ENCODE results near the gene KLRK1.
"Not testable (repeated sequence)": the region's sequence is repeated elsewhere in the genome, so short reads cannot be mapped to it uniquely, and the experiment has no call there.

The KLRK1 gene

DNA sequence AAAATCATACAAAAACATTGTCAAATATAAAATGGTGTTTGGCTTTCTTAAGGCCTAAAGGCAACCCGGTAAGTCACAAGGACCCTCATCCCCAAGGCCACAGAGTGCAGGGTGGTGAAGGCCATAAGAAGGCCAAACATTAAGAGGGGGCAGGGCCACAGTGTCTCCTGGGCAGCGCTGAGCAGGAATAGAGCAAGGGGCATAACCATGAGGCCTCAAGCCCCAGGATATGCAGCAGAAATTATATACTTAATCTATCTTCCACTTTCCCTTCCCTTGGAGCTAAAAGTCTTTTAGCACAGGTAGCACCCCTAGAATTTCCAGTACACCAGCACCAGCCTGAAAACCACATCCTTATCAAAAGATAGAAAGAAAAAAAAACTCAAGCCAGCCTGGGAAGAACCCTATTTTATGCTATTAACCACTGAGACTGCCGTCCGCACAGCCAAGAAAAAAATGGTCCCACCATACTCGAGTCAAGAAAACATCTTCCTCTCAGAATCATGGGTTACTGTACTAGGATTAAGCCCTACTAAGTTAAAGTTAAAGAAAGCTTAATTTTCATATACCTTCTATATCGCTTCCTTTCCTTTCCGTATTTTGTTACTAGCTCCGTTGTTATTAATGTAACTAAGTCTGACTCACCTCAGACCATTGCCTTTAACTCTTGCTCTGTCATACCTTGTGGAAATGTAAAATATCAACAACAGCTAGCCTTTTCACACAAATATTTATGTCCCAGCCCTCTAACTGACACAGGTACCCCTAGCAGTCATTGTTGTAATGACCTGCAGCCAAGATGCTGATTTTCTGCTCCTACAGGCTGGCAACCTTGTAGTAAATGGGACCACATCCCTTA, 20.1 kb downstream of the KLRK1 start:
- H3K4me1 ChIP-seq (ENCODE audit: control insufficient read depth, insufficient read depth, low read length, poor library complexity, severe bottlenecking): peaks cover 5% of the 10 kb centered on the region
- H3K9me3 ChIP-seq (ENCODE audit: control insufficient read depth, low read length): peaks cover 13% of the 10 kb centered on the region
- WGBS, 2 experiments (ENCODE audit: insufficient coverage in 2 of 2): 88 to 100% methylated on average over 1 to 6 of the region's 8 CpGs
- no peaks in the 10 kb centered on the region for H3K36me3 ChIP-seq (ENCODE audit: control insufficient read depth, insufficient read depth, low read length)
- no peak overlapping the region for H3K4me3 ChIP-seq (ENCODE audit: extremely low read depth, insufficient read depth, low read length, poor library complexity, severe bottlenecking)
- no peak overlapping the region for H3K27ac ChIP-seq (ENCODE audit: low read depth, low read length, severe bottlenecking)

DNA sequence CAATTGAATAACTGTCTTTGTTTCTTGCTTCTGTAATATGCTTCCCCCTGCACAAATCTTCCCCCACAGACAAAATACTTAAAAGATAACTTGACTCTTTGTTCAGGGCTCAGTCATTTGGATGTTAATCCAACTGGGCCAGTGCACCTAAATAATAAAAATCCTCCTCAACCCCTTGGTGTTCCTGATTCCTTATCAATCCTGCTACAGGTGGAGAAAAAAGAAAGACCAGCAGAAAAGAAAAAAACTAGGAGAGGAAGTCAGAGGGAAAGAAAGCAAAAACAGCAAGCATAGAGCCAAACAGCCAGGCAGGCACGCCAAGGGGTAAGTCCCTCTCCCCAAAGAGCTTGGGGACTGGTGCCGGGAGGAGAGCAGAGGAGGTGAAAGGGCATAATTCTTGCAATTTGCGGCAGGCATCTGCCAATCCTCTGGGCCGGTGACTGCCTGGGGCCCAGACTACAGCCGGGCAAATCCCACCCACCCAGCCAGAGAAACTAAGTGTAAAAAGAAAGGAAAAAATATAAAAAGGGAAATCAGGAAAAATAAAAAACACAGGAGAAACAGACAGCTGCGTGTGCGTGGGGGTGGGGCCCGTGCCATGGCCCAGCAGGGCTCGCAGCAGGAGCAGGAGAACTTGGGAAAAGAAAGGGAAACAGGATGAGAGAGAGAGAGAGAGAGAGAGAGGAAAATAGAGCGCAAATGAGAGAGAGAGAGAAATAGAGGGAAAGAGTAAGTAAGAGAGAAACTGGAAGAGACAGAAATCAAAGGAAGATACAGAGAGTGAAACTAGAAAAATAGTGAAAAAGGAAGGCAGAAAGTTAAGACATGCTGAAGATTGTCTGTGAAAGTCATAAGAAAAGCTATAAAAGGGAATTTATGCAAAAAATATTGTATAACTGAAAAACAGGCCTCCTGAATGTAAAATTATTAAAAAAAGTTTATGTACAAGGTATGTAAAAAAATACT, 21.4 kb downstream of the KLRK1 start:
- H3K9me3 ChIP-seq (ENCODE audit: control insufficient read depth, low read length): peaks cover 13% of the 10 kb centered on the region
- H3K4me1 ChIP-seq (ENCODE audit: control insufficient read depth, insufficient read depth, low read length, poor library complexity, severe bottlenecking): peaks cover 15% of the 10 kb centered on the region
- no peak overlapping the region for H3K4me3 ChIP-seq (ENCODE audit: extremely low read depth, insufficient read depth, low read length, poor library complexity, severe bottlenecking)
- no peak overlapping the region for H3K27ac ChIP-seq (ENCODE audit: low read depth, low read length, severe bottlenecking)
- no peaks in the 10 kb centered on the region for H3K36me3 ChIP-seq (ENCODE audit: control insufficient read depth, insufficient read depth, low read length)
- 88 to 91% methylated on average over 6 to 7 of the region's 10 CpGs for WGBS, 2 experiments (ENCODE audit: insufficient coverage in 2 of 2)

GRCh38 chr12:10367714-10368113, 22.1 kb downstream of the KLRK1 start:
- not testable (repeated sequence) for H3K36me3 ChIP-seq (ENCODE audit: control insufficient read depth, insufficient read depth, low read length); H3K27ac ChIP-seq (ENCODE audit: low read depth, low read length, severe bottlenecking); H3K4me3 ChIP-seq (ENCODE audit: extremely low read depth, insufficient read depth, low read length, poor library complexity, severe bottlenecking)
- WGBS, 2 experiments (ENCODE audit: insufficient coverage in 2 of 2): 80 to 86% methylated on average over 1 to 3 of the region's 4 CpGs
- Histone ChIP-seq H3K9me3 (ENCODE audit: control insufficient read depth, low read length) (peaks cover 13% of the 10 kb centered on the region), H3K4me1 (ENCODE audit: control insufficient read depth, insufficient read depth, low read length, poor library complexity, severe bottlenecking) (peaks cover 21% of the 10 kb centered on the region)

DNA sequence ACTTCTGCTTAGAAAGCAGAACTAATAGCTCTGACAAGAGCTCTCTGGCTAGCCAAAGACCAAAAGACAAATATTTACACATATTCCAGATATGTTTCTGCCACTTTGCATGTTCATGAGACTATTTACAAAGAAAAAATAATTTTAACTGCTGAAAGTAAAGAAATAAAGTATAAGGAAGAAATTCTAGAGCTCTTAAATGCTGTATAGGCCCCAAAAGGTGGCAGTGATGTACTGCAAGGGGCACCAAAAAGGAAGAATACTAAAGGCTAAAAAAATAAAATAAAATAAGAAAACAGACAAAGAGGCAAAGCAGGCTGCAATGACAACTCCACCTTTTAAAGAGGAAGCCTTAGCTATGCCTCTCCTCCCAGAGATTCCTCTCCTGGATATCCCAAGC, 23.0 kb downstream of the KLRK1 start:
- H3K4me1 ChIP-seq (ENCODE audit: control insufficient read depth, insufficient read depth, low read length, poor library complexity, severe bottlenecking): peaks cover 25% of the 10 kb centered on the region
- no peaks in the 10 kb centered on the region for H3K36me3 ChIP-seq (ENCODE audit: control insufficient read depth, insufficient read depth, low read length)
- no peak overlapping the region for H3K27ac ChIP-seq (ENCODE audit: low read depth, low read length, severe bottlenecking)

DNA sequence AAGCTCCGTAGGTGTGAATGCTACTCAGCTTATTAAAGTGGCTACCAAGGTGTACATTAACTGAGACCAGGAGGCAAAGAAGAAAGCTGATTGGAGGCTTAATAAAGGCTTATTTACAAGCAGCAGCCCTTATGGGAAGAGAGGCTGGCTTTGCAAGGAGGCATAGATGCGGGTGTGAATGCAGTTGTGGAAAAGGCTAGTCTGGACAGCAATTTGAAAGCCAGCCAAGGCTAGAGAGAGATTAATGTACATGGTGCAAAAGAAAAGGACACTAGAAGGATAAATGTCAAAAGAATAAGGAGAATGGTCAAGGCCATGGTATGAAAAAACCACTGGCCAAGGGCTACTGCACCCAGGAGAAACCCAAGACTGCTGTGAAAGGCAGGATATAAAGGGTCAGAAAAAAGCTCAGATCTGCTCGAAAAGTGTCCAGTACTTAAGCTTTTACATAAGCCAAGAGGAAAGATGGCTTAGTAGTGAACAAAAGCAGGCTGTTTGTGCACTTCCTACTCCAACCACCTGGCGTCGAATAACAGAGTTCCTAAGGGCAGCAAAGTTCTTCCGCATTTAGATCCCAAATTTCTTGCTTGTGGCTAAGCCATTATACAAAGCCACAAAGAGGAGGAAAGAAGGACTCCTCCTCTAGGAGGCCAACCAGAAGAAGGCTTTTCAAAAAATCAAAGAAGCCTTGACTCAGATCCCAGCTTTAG, 24.0 kb downstream of the KLRK1 start:
- Histone ChIP-seq H3K9me3 (ENCODE audit: control insufficient read depth, low read length) (peaks cover 13% of the 10 kb centered on the region), H3K36me3 (ENCODE audit: control insufficient read depth, insufficient read depth, low read length) (no peaks in the 10 kb centered on the region), H3K4me3 (ENCODE audit: extremely low read depth, insufficient read depth, low read length, poor library complexity, severe bottlenecking) (peak overlapping the region; percentile 27), H3K4me1 (ENCODE audit: control insufficient read depth, insufficient read depth, low read length, poor library complexity, severe bottlenecking) (peaks cover 25% of the 10 kb centered on the region), H3K27ac (ENCODE audit: low read depth, low read length, severe bottlenecking) (no peak overlapping the region)
- WGBS, 2 experiments (ENCODE audit: insufficient coverage in 2 of 2): 63 to 100% methylated on average over 1 to 3 of the region's 6 CpGs

More for the DNA sequence above, 23.0 kb downstream of the KLRK1 start:
- H3K4me3 ChIP-seq (ENCODE audit: extremely low read depth, insufficient read depth, low read length, poor library complexity, severe bottlenecking): no peak overlapping the region
- H3K9me3 ChIP-seq (ENCODE audit: control insufficient read depth, low read length): peaks cover 13% of the 10 kb centered on the region

DNA sequence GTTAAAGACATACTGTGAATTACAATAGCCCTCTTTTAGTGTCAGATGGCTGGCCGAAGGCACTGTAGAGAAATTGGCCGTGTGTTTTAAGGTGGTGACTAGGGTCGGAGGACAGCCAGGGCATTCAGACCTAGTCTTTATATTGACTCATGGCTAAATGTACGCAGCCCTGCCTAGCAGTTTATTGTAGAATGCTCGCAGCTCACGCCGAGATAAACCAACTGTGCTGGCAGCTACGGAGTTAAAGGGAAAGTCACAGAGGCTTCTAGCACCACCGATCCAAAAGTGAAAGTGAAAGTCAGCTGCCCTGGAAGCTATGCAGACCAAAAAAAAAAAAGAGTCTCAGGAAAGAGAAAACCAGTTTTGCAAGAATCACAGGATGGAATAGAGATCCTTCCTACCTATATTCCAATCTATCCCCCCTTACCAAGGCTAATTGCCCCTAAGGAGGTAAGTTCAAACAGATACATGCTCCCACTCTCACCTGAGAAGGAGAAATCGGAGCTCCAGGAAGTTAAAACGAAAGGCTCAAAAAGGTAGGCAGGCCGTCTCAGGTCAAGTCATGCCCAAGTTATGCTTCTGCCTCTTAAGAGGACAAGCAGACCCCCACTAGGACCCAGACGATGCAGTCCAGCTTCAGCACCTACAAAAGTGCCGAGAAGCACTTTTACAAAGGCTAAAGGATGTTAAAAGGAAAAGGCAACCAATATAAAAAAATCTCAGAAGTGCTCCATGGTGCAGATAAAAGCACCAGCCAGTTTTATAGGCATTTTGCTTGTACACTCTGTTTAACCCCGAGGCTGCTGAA, 24.8 kb downstream of the KLRK1 start:
- H3K27ac ChIP-seq (ENCODE audit: low read depth, low read length, severe bottlenecking): peak overlapping the region; percentile 11
- 6 to 8% methylated on average over 11 of the region's 15 CpGs for WGBS, 2 experiments (ENCODE audit: insufficient coverage in 2 of 2)
- peaks cover 13% of the 10 kb centered on the region for H3K9me3 ChIP-seq (ENCODE audit: control insufficient read depth, low read length)
- H3K36me3 ChIP-seq (ENCODE audit: control insufficient read depth, insufficient read depth, low read length): no peaks in the 10 kb centered on the region
- H3K4me1 ChIP-seq (ENCODE audit: control insufficient read depth, insufficient read depth, low read length, poor library complexity, severe bottlenecking): peaks cover 25% of the 10 kb centered on the region
- H3K4me3 ChIP-seq (ENCODE audit: extremely low read depth, insufficient read depth, low read length, poor library complexity, severe bottlenecking): peak overlapping the region; percentile 27

- Histone ChIP-seq H3K36me3 (ENCODE audit: control insufficient read depth, insufficient read depth, low read length) (no peaks in the 10 kb centered on the region), H3K9me3 (ENCODE audit: control insufficient read depth, low read length) (peaks cover 13% of the 10 kb centered on the region), H3K4me1 (ENCODE audit: control insufficient read depth, insufficient read depth, low read length, poor library complexity, severe bottlenecking) (peaks cover 25% of the 10 kb centered on the region), H3K27ac (ENCODE audit: low read depth, low read length, severe bottlenecking) (peak overlapping the region; percentile 11), H3K4me3 (ENCODE audit: extremely low read depth, insufficient read depth, low read length, poor library complexity, severe bottlenecking) (peak overlapping the region; percentile 27)
- WGBS, 2 experiments (ENCODE audit: insufficient coverage in 2 of 2): 40 to 43% methylated on average over 13 to 14 of the region's 19 CpGs
These were observed 25.7 kb downstream of the KLRK1 start for GRCh38 chr12:10363914-10364814.

DNA sequence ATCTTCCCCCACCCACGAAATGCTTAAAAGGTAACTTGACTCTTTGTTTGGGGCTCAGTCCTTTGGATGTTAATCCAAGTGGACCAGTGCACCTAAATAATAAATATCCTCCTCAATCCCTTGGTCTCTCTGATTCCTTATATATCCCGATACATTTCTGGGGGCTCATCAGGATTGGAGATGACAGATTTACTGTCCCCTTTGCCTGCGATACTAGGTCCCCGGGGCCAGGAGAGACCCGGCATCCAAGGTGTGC, 26.3 kb downstream of the KLRK1 start:
- peaks cover 25% of the 10 kb centered on the region for H3K4me1 ChIP-seq (ENCODE audit: control insufficient read depth, insufficient read depth, low read length, poor library complexity, severe bottlenecking)
- no peak overlapping the region for H3K27ac ChIP-seq (ENCODE audit: low read depth, low read length, severe bottlenecking)
- H3K9me3 ChIP-seq (ENCODE audit: control insufficient read depth, low read length): peaks cover 15% of the 10 kb centered on the region
- H3K36me3 ChIP-seq (ENCODE audit: control insufficient read depth, insufficient read depth, low read length): no peaks in the 10 kb centered on the region
- WGBS, 2 experiments (ENCODE audit: insufficient coverage in 2 of 2): 90 to 96% methylated on average over 4 to 5 of the region's 5 CpGs
- no peak overlapping the region for H3K4me3 ChIP-seq (ENCODE audit: extremely low read depth, insufficient read depth, low read length, poor library complexity, severe bottlenecking)

DNA sequence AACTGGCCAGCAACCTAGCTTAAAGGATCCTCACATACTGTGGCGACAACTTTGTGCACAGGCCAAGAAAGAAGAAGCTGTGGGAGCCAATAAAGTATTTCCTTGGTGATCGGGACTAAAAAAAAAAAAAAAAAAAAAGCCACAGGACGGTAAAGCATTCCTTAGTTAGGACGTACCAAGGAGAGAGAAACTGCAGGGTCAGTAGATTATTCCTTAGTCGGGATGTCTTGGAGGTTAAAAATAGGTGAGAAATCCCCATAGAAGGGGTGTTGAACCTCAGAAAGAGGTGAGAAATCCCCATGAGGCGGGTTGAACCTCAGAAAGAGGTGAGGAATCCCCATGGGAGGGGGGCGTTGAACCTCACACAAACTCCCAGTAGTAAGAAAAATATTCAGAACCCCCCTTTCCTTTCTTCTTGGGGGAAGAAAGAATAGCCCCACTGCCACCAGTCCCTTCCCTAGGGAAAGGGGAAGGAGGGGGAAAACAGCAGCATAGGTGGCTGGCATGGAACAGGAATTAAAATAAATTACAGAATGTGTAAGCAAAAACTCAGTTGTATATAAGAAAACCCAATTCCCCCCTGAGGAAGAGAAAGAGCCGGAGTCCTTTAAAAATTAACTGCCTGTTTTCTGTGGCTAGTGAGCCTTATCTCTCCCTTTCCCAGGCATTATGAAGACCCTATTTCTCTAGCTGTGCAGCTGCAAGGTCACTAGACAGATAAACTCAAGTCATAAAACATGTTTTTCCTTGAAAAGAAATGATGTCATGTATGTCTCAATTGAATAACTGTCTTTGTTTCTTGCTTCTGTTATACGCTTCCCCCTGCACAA, 26.8 kb downstream of the KLRK1 start:
- no peaks in the 10 kb centered on the region for H3K36me3 ChIP-seq (ENCODE audit: control insufficient read depth, insufficient read depth, low read length)
- H3K4me1 ChIP-seq (ENCODE audit: control insufficient read depth, insufficient read depth, low read length, poor library complexity, severe bottlenecking): peaks cover 25% of the 10 kb centered on the region
- no peak overlapping the region for H3K4me3 ChIP-seq (ENCODE audit: extremely low read depth, insufficient read depth, low read length, poor library complexity, severe bottlenecking)
- no peak overlapping the region for H3K27ac ChIP-seq (ENCODE audit: low read depth, low read length, severe bottlenecking)
- peaks cover 10% of the 10 kb centered on the region for H3K9me3 ChIP-seq (ENCODE audit: control insufficient read depth, low read length)
- WGBS, 2 experiments (ENCODE audit: insufficient coverage in 2 of 2): 47 to 62% methylated on average over 4 to 5 of the region's 9 CpGs
